Cardiac fibroblast (primary cell): Measurements from ENCODE around the gene RUFY3.
A peak's percentile ranks its signal among the peaks of the same experiment; 100 is the strongest.

Experiments
- DNase-seq, 2 donors: peaks; one replicate each; pipeline versions ENCODE4 v3.0.0 to v3.0.0-alpha.2; 2010; ENCODE audit warnings: low read depth in 2 of 2
- H3K4me3 ChIP-seq, 2 donors: replicated peaks in 1 of 2; 1 replicate in 1 of 2; 2 replicates in 1 of 2; pipeline ENCODE4 v1.5.1; 2011; ENCODE audit warnings: low read depth in 2 of 2, low read length in 2 of 2, mild to moderate bottlenecking in 2 of 2, moderate library complexity in 1 of 2
- TF ChIP-seq, protein P1 (sequence below): IDR thresholded peaks from one replicate; pipeline ENCODE4 v1.5.1; 2011; ENCODE audit warnings: low read depth, mild to moderate bottlenecking, low read length, inconsistent platforms

Gene RUFY3, protein sequence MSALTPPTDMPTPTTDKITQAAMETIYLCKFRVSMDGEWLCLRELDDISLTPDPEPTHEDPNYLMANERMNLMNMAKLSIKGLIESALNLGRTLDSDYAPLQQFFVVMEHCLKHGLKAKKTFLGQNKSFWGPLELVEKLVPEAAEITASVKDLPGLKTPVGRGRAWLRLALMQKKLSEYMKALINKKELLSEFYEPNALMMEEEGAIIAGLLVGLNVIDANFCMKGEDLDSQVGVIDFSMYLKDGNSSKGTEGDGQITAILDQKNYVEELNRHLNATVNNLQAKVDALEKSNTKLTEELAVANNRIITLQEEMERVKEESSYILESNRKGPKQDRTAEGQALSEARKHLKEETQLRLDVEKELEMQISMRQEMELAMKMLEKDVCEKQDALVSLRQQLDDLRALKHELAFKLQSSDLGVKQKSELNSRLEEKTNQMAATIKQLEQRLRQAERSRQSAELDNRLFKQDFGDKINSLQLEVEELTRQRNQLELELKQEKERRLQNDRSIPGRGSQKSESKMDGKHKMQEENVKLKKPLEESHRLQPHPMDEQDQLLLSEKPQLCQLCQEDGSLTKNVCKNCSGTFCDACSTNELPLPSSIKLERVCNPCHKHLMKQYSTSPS

DNA sequence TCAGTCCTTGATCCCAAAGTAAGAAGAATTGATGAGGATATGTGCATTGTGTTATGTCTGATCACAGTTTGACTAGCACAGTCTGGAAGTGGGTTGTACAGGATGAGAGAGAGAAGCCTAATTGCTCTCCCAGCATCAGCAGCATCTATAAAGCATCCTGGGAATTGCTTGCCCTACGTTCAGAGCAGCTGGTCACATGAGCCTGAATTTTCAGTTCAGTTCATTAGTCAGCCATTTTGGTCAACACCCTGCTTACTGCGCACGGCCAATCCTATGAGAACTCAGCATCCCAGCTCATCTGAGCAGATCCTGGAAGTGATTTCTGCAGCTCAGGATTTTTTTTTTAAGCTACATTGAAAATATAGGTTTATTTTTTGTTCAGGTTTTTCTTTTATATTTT lies at the start of gene RUFY3:
RUFY3 (plus strand) TSS at position 218 of the 400 bp plus-strand sequence. CDS start 610 bp downstream, outside the sequence.
- peak; percentile 95 to 96 for DNase-seq
- TF ChIP-seq, protein P1, sequence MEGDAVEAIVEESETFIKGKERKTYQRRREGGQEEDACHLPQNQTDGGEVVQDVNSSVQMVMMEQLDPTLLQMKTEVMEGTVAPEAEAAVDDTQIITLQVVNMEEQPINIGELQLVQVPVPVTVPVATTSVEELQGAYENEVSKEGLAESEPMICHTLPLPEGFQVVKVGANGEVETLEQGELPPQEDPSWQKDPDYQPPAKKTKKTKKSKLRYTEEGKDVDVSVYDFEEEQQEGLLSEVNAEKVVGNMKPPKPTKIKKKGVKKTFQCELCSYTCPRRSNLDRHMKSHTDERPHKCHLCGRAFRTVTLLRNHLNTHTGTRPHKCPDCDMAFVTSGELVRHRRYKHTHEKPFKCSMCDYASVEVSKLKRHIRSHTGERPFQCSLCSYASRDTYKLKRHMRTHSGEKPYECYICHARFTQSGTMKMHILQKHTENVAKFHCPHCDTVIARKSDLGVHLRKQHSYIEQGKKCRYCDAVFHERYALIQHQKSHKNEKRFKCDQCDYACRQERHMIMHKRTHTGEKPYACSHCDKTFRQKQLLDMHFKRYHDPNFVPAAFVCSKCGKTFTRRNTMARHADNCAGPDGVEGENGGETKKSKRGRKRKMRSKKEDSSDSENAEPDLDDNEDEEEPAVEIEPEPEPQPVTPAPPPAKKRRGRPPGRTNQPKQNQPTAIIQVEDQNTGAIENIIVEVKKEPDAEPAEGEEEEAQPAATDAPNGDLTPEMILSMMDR, result no peak
- H3K4me3 ChIP-seq, result peak within 1 kb of the TSS; percentile 49 to 64

DNA sequence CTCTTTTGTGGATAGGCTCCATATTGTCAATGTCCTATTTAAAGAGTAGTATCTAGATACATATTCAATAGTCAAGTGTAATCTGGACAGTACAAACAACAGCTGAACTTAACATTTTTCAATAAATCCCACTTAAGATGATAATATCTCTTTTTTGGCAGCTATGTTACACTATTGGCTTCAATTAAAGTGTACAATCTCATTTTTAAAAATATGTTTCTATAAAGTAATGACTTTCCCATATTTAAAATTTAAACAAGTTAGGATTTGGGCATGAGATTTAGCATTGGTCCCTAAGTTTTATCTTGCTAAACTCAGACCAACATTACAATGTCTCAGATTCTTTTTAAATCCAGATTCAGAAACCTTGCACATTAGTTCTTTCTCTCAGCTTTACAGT lies 47.6 kb upstream of the RUFY3 start:
- no peak for DNase-seq
- TF ChIP-seq, protein P1, result no peak
- no peak overlapping the region for H3K4me3 ChIP-seq

DNA sequence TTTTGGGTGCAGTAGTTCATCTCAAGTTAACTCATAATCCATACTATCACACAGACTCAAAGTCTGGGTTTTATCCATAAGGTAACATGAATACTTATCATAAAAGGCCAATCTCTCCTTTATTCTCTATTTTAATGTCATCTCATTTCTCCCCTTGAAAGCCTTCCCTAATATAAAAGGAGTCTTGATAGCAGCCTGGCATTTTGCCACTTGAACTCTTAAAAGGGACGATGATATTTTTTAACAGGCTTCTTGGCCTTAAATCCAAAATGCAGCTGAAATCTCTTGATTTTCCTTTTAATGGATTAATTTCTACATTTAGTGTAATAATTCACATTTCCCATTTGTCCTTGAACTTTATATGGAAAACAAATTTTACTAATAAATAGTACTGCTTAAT lies 47.0 kb upstream of the RUFY3 start:
- no peak for DNase-seq
- no peak overlapping the region for H3K4me3 ChIP-seq
- TF ChIP-seq, protein P1, result no peak

DNA sequence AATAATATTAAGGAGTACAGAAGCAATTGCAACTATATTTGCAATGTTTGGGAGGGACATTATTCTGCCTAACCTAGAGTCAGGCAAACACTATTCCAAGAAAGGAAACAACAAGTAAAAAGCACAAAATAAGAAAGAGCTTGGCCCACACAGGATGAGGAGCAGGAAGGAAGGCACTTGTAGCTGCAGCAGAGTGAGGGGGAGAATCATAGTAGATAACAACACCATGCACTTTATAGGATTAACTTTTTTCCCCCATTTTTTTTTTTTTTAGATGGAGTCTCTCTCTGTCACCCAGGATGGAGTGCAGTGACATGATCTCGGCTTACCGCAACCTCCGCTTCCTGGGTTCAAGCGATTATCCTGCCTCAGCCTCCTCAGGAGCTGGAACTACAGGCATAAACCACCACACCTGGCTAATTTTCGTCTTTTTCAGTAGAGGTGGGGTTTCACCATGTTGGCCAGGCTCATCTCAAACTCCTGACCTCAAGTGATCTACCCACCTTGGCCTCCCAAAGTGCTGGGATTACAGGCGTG lies 45.1 kb upstream of the RUFY3 start:
- DNase-seq, result no peak
- TF ChIP-seq, protein P1, result no peak
- H3K4me3 ChIP-seq, result no peak overlapping the region

DNA sequence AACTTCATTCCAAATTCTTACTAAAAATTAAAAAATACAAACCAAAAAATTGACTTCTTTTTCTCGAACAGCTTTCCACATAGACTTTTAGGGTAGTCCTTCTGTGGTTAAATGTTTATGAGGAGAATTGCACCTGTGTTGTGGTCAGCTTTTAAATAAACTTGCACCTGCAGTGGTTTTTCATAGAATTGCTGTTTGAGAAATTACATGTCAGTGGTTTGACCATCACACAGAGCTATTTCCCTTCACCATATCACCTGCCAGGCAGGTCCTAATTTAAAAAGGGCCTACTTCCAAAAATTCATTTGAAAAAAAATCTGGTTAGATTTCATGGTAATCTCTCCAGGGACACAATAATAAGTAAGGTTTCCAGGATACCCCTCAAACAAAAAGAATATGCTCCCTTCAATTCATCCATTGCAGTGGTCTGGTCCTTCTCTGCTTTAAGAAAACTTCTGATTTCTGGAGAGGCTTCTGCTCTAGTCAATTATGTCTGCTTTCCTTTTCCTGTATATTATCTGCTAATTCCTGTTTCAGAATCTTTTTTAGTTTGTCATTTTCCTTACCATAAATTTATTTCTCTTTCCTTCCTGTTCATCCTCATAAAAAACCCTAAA lies 43.3 kb upstream of the RUFY3 start:
- TF ChIP-seq, protein P1, result no peak
- H3K4me3 ChIP-seq, result no peak overlapping the region
- no peak for DNase-seq

DNA sequence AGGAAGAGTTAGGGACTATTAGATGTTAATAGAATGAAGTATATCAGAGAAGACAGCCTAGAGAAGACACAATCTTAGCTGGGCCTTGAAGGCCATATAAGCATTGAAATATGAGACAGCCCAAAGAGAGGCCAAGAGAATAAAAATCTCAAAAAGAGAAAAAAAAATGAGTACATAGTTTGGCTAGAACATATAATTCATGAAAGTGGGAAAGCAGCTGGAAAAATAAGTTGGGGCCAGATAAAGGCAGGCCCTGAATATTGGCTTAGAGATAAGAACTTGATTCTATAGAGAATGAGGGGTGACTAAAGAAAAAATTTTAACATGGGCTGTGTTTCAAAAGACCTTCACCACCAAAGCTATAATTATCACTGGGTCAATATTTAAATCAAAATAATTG lies 40.8 kb upstream of the RUFY3 start:
- no peak overlapping the region for H3K4me3 ChIP-seq
- DNase-seq, result no peak

More for the DNA sequence above, 40.8 kb upstream of the RUFY3 start:
- TF ChIP-seq, protein P1, result no peak
